ENCODE measurements around the gene PHYKPL. TPM values are rescaled to one million over a fixed set of nuclear protein-coding genes. Genes with fewer than 3 reads are reported as not detected.

Gene PHYKPL
- polyA plus RNA-seq, 1 experiment = 48.5 TPM

- POLR2A ChIA-PET = no interaction called here
- Histone ChIP-seq H3K4me3 (ENCODE audit: low read depth, low read length) (no peak overlapping the region), H3K27me3 (ENCODE audit: control insufficient read depth, insufficient read depth, low read length) (no peaks in the 10 kb centered on the region; the same call in 1 of the 2 replicates), H3K36me3 (ENCODE audit: control insufficient read depth, insufficient read depth, low read length) (no peaks in the 10 kb centered on the region)
- no peak for TF ChIP-seq CTCF (IDR thresholded peaks at IDR 0.05; ENCODE audit: insufficient read depth, low read depth, low read length)
- CTCF ChIA-PET = interaction anchor here (0.8 to 2.9 kb wide), 9 partner anchors 10 to 1214 kb away, joined by 3 to 14 read pairs (median 3); no protein-coding TSS in a partner anchor
- no peak for DNase-seq (ENCODE audit: low read depth)
These were observed 46.6 kb upstream of the PHYKPL start for GRCh38 chr5:178279026-178279722.

- POLR2A ChIA-PET = no interaction called here
- no peaks in the 10 kb centered on the region; the same call in 1 of the 2 replicates for H3K27me3 ChIP-seq (ENCODE audit: control insufficient read depth, insufficient read depth, low read length)
- TF ChIP-seq CTCF (IDR thresholded peaks at IDR 0.05; ENCODE audit: insufficient read depth, low read depth, low read length) = no peak
- H3K36me3 ChIP-seq (ENCODE audit: control insufficient read depth, insufficient read depth, low read length) = no peaks in the 10 kb centered on the region
- CTCF ChIA-PET = interaction anchor here (1.1 to 1.8 kb wide), 3 partner anchors 7 to 42 kb away, joined by 3 to 5 read pairs (median 3); no protein-coding TSS in a partner anchor
- no peak for DNase-seq (ENCODE audit: low read depth)
- no peak overlapping the region for H3K4me3 ChIP-seq (ENCODE audit: low read depth, low read length)
These were observed 45.9 kb upstream of the PHYKPL start for GRCh38 chr5:178278358-178279023.

- Histone ChIP-seq H3K4me3 (ENCODE audit: low read depth, low read length) (no peak overlapping the region), H3K27me3 (ENCODE audit: control insufficient read depth, insufficient read depth, low read length) (no peaks in the 10 kb centered on the region; the same call in 1 of the 2 replicates), H3K36me3 (ENCODE audit: control insufficient read depth, insufficient read depth, low read length) (no peaks in the 10 kb centered on the region)
- ChIA-PET POLR2A (no interaction called here), CTCF (interaction anchor here (0.7 to 1.3 kb wide), 3 partner anchors 8 to 791 kb away, joined by 3 read pairs; no protein-coding TSS in a partner anchor)
- no peak for DNase-seq (ENCODE audit: low read depth)
- no peak for TF ChIP-seq CTCF (IDR thresholded peaks at IDR 0.05; ENCODE audit: insufficient read depth, low read depth, low read length)
These were observed 45.3 kb upstream of the PHYKPL start for GRCh38 chr5:178277866-178278265.

- ChIA-PET POLR2A (no interaction called here), CTCF (interaction anchor here (0.6 to 1.1 kb wide), 3 partner anchors 9 to 792 kb away, joined by 3 read pairs; no protein-coding TSS in a partner anchor)
- no peaks in the 10 kb centered on the region; the same call in 1 of the 2 replicates for H3K27me3 ChIP-seq (ENCODE audit: control insufficient read depth, insufficient read depth, low read length)
- no peaks in the 10 kb centered on the region for H3K36me3 ChIP-seq (ENCODE audit: control insufficient read depth, insufficient read depth, low read length)
- no peak for TF ChIP-seq CTCF (IDR thresholded peaks at IDR 0.05; ENCODE audit: insufficient read depth, low read depth, low read length)
- H3K4me3 ChIP-seq (ENCODE audit: low read depth, low read length) = no peak overlapping the region
- no peak for DNase-seq (ENCODE audit: low read depth)
These were observed 44.7 kb upstream of the PHYKPL start for GRCh38 chr5:178277346-178277745.

- ChIA-PET CTCF (no interaction called here), POLR2A (no interaction called here)
- H3K27me3 ChIP-seq (ENCODE audit: control insufficient read depth, insufficient read depth, low read length) = no peaks in the 10 kb centered on the region; the same call in 1 of the 2 replicates
These were observed 42.4 kb upstream of the PHYKPL start for GRCh38 chr5:178274781-178275537.

More at GRCh38 chr5:178274781-178275537, 42.4 kb upstream of the PHYKPL start:
- no peak for DNase-seq (ENCODE audit: low read depth)
- Histone ChIP-seq H3K4me3 (ENCODE audit: low read depth, low read length) (no peak overlapping the region), H3K36me3 (ENCODE audit: control insufficient read depth, insufficient read depth, low read length) (no peaks in the 10 kb centered on the region)
- TF ChIP-seq CTCF (IDR thresholded peaks at IDR 0.05; ENCODE audit: insufficient read depth, low read depth, low read length) = no peak
